GM18499 (cell line): Measurements from ENCODE around the gene SARS1.
"Not testable (repeated sequence)": the region's sequence is repeated elsewhere in the genome, so short reads cannot be mapped to it uniquely, and the experiment has no call there.

Experiments used
- ATAC-seq: cut with Tn5 transposase; IDR thresholded peaks from one replicate; pipeline ENCODE4 v1.9.1; 2021; ENCODE audit warnings: moderate number of reproducible peaks; ENCODE audit not compliant: insufficient read depth, unreplicated experiment

The SARS1 gene, protein sequence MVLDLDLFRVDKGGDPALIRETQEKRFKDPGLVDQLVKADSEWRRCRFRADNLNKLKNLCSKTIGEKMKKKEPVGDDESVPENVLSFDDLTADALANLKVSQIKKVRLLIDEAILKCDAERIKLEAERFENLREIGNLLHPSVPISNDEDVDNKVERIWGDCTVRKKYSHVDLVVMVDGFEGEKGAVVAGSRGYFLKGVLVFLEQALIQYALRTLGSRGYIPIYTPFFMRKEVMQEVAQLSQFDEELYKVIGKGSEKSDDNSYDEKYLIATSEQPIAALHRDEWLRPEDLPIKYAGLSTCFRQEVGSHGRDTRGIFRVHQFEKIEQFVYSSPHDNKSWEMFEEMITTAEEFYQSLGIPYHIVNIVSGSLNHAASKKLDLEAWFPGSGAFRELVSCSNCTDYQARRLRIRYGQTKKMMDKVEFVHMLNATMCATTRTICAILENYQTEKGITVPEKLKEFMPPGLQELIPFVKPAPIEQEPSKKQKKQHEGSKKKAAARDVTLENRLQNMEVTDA

DNA sequence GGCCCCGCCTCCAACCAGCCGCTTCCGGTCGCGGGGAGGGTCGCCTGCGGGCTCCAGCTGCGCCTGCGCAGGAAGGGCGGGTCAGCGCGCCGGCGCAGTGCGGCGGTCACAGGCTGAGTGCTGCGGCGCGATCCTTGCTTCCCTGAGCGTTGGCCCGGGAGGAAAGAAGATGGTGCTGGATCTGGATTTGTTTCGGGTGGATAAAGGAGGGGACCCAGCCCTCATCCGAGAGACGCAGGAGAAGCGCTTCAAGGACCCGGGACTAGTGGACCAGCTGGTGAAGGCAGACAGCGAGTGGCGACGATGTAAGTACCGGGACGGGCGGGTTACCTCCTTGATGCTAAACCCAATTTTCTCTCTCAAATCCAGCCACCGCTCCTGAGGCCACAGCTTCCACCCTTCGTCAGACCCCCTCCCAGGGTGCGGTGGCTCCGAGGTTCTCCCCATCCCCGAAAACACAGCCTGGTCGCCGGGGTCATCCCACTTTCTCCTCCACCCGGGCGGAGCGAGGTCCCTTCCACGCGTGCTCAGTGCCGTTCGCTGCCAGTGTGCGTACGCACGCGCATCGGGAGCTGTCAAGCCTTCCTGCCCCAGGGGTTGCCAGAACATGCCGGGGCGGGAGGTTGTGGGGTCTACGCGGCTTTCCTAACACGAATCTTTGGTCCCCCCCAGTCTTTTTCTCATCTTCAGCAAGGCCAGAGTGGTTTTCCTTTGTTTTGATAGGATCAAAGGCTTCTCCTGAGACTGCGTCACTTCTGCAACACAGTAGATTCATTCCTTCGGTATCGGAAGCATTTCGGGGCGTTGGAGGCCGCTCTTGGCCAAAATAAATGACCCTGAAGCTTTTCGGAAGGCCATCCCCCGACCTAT lies at the start of gene SARS1:
TSS of gene SARS1 (plus strand) at position 95 of the 870 bp plus-strand sequence. CDS start at position 170, 75 bp downstream.
- peak; percentile 49 for ATAC-seq

DNA sequence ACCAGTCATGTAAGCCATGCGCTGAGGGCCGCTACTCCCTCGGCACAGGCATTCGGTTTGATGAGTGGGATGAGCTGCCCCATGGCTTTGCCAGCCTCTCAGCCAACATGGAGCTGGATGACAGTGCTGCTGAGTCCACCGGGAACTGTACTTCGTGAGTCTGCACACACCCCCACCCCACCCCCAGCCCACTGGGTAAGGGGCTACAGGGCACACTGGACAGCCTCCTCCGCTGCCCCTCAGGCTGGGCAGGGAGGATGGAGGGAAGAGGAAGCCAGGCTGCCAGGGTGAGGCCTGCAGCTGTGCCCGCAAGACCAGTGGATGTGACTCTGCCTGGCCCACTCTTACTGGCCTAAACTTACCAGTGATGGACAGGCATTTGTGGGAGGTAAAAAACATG lies 49.2 kb upstream of the SARS1 start:
- no peak for ATAC-seq

DNA sequence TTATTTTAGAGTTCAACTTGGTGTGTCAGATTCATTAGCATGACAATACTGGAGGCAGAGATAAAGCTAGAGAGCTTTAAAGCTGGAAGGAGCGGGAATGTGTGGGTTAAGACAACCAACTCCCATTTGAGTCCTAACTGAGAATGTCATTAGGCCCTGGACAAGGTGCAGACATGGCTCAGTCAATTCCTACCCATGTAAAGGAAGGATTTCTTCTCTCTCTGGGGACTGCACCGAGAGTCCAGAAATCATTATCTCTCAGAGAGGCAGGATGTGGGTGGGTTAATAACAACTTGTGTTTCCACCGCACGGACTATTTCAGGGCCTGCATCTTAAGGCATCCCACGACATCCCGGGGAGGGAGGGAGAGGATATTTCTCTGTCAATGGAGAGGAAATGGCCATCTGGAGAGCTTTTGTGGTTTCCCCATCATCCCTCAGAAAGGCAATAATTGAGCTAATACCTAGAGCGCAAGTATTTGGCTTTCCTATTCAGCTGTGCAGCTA lies 46.7 kb upstream of the SARS1 start:
- ATAC-seq: no peak

GRCh38 chr1:109170035-109170764 lies 43.5 kb upstream of the SARS1 start:
- no peak for ATAC-seq

GRCh38 chr1:109171646-109172045 lies 42.1 kb upstream of the SARS1 start:
- ATAC-seq: no peak

DNA sequence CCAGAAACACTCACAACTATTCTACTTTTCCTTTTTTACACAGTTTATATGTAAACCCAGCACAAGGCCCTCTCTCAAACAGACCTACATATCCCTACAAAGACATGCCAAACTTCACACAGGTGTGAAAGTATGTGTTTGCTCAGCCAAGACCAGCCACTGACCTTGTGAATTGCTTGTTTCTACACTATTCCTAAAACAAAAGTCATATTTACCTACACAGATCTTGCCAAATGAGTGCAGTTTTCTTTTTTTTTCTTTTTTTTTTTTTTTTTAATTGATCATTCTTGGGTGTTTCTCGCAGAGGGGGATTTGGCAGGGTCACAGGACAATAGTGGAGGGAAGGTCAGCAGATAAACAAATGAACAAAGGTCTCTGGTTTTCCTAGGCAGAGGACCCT lies 37.4 kb upstream of the SARS1 start:
- ATAC-seq: not testable (repeated sequence)

DNA sequence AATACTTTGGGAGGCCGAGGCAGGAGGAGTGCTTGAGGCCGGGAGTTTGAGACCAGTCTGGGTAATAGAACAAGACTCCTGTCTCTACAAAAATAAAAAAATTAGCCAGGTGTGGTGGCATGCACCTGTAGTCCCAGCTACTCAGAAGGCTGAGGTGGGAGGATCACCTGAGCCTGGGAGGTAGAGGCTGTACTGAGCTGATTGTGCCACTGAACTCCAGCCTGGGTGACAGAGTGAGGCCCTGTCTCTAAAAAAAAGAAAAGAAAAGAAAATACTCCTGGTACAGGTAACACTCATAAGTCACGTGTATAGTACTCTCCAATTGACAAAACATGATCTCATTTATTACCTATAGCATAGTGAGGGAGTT lies 33.0 kb upstream of the SARS1 start:
- ATAC-seq: not testable (repeated sequence)

- ATAC-seq: no peak
Observed at GRCh38 chr1:109181085-109181806, 32.5 kb upstream of the SARS1 start.

GRCh38 chr1:109181807-109182163 lies 31.9 kb upstream of the SARS1 start:
- no peak for ATAC-seq

DNA sequence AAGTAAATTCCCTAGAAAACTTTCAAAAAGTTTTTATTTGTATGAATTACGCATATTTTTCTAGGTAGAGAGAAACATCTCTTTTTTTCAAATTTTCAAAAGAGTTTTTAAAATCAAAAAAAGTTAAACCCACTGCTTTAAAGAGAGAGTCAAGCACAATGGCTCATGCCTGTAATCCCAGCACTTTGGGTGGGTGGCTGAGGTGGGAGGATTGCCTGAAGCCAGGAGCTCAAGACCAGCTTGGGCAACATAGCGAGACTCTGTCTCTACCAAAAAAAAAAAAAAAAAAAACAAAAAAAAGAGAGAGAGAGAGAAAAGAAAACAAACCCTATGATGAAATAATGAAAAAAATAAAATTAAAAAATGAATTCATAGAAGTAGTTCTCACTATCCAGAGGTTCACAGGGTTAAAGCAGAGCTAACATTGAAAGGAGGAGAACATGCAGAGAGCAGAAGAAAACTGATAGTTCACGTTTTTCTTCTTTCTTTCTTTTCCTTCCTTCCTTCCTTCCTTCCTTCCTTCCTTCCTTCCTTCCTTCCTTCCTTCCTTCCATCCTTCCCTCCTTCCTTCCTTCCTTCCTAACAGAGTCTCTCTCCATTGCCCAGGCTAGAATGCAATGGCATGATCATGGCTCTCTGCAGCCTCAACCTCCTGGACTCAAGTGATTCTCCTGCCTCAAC lies 30.5 kb upstream of the SARS1 start:
- ATAC-seq: no peak

- no peak for ATAC-seq
Observed at GRCh38 chr1:109184687-109185086, 29.0 kb upstream of the SARS1 start.

GRCh38 chr1:109185357-109185756 lies 28.4 kb upstream of the SARS1 start:
- no peak for ATAC-seq

DNA sequence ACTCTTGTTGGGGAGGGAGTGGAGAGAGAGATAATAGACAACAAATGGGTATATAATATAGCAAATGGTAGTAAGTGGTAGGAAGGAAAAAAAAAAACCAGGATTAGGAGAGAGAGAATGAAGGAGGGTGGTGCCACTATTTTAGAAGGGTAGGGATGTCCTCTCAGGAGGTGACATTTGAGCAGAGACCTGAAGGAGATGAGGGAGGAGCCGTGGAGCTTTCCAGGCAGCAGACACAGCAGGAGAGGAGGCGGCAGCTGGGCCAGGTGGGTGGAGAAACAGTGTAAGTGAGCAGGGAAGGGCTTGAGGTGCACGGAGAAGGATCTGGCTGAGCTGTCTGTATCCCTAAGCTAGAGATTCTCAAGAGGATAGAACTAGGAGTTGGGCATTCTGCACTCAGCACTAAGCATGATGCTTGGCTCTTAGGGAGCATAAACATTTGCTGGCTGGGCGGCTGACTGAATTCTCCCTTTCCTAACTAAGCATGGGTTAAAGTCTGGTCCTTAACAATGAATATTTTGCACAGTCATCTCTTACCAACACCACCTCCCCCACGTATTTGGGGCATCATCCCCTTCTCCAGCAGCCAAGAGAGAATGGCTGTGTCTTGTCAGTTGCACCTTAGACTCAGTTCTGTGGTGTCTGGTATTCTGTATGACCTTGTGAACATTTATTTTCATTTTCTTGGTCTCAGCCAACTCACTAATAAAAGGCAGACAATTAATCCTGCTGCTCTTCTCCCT lies 27.6 kb upstream of the SARS1 start:
- no peak for ATAC-seq

- ATAC-seq: no peak
Observed at GRCh38 chr1:109186733-109187086, 27.0 kb upstream of the SARS1 start.

DNA sequence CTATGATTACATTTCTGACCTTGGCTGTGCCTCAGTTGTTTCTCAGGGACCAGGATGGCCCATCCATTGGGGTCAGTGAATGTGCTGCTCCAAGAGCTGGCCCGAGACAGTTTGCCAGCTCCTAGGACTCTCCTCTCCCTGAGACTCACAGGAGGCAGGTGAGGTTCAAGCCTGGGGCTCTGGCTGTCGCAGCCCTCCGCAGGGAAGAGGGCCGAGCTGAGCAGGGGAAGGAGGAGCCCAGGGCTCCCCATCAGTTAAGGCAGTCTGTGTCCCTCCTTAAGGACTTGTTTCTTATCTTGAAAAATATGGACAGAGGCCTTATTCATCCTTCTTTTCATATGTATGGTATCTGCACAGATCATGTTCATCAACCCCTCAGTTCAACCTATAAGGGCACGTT lies 26.6 kb upstream of the SARS1 start:
- no peak for ATAC-seq

GRCh38 chr1:109188200-109188599 lies 25.5 kb upstream of the SARS1 start:
- no peak for ATAC-seq

DNA sequence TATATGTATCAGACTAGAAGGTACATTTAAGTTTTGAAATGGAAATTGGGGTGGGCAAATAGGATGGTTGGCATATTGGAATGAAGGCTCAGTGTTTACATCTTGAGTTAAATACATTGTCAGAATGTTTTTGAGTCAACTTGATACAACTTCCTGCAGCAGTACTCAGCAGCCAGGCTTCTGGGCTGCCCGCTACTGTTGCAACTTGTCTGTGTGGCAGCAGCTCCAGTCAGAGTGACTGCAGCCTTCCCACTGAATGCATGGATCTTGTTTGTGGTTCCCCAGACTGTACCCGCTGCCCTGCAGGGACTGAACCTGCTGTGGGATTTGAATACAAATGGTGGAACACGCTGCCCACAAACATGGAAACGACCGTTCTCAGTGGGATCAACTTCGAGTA lies 24.9 kb upstream of the SARS1 start:
- ATAC-seq: no peak

- no peak for ATAC-seq
Observed at GRCh38 chr1:109190189-109190588, 23.5 kb upstream of the SARS1 start.

- no peak for ATAC-seq
Observed at GRCh38 chr1:109191377-109191776, 22.3 kb upstream of the SARS1 start.
